Left lobe of liver (tissue), 2 donors: ENCODE data around the gene TYW1. TPM values are rescaled to one million over a fixed set of nuclear protein-coding genes. Genes with fewer than 3 reads are reported as not detected.
"Not testable (repeated sequence)": the region's sequence is repeated elsewhere in the genome, so short reads cannot be mapped to it uniquely, and the experiment has no call there.

Experiments used
- ATAC-seq: fragments of 200-7000 bp; cut with Tn5 transposase; one replicate; pipeline ENCODE4 v1.9.1; 2020; ENCODE audit warnings: mild to moderate bottlenecking, moderate library complexity
- DNase-seq: peaks from one replicate; pipeline ENCODE4 v3.0.0-alpha.2; 2020; ENCODE audit warnings: low spot score
- total RNA-seq: library from RNA; stranded (reverse); gene quantifications from one replicate; pipeline ENCODE4 v1.2.1, GENCODE V29; 2021
- donor health status: DM: no; HTN: no; CAD: no; lungs with moderate emphysema.
- donor health status: DM: no; HTN: yes; CAD: no.

TYW1 gene
- total RNA-seq, 1 donor from 2014 or later = 10.7 TPM

DNA sequence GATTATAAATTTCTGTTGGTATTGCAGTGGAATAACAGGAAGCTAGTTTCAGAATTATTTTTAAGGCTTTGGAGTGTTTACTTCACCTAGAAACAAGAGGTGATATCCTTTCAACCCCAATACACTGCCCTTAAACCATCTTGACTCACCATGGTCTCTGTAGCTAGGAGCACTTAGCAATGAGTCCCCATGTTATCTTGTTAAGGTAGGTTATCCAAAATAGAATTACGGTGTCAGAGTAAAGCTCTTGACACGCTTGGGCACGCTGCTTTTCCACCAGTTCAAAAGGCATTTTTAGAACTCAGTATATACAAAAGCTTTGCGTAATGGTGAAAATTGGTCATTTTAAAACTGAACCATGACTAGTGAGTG is 46.9 kb downstream of the TYW1 start:
- ATAC-seq, DNase-seq: not testable (repeated sequence)

DNA sequence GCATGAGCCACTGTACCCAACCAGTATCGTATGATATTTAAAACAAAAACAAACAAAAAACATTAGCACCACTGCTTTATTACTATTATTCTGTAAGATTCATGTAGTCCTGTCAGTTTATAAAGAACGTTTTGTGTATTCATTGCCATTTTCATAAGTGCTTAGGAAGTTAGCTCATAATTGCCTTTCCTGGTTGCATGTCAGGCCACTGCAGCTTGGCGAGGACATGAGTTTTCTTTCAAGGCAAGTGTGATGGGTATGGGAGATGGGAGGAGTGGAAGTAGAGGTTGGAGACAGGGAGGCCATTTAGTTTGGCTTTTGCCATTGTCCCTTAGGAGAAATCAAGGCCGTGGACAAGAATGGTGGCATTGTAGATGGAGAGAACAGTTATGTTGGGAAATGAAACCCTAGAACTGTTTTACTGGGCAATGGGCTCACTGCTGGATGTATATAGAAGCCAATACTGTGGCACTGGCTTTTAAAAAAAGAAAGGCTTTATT is 48.9 kb downstream of the TYW1 start:
- DNase-seq (no peak), ATAC-seq (no peak)

DNA sequence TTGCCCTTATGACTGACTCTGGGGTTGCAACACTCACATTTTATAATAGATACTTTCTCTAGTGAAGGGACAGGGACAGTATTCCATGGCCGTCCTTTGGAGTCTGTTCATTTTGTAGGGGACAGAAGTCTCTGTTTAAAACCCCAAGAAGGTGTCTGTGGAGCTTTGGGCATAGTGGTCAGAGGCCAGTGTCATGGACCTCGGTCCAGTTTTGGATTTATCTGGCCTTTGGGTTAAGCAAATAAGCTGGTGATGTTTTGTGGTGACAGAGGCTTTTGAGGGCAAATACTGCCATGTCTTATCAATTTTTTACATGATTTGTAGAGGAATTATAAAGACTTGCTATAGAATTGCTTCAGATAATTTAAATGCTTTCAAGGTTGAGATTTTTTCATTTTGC is 50.2 kb downstream of the TYW1 start:
- DNase-seq = not testable (repeated sequence)
- peak; percentile 84 for ATAC-seq

DNA sequence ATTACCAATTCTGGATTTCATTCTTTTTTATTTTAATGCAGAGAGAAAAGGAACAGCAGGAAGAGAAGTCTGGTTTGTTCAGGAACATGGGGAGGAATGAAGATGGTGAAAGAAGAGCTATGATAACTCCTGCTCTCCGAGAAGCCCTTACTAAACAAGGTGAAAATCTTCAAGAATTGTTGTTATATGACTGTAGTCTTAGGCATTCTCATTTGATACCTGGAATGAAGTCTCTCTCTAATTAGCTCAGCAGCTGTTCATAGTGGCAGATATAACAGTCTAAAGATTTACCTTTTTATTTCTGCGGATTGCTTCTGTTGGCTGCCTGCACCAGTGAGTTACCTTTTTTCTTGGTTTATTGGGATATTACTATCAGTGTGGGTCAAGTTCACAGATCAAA is 53.3 kb downstream of the TYW1 start:
- DNase-seq, ATAC-seq: not testable (repeated sequence)

DNA sequence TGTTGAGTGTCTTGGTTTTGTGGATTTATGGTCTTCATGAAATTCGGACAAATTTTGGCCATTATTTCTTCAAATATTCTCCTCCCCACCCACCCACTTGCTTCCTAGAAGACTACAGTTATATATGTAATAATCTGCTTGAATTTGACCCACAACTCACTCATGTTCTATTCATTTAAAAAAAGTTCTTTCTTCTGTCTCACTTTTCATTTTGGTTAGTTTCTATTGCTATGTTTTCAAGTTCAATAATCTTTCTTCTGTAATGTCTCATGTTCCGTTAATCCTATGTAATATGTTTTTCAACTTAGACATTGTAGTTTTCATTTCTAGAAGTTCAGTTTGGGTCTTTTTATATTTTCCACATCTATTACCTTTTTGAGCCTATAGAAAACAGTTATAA is 55.5 kb downstream of the TYW1 start:
- DNase-seq, ATAC-seq: not testable (repeated sequence)

DNA sequence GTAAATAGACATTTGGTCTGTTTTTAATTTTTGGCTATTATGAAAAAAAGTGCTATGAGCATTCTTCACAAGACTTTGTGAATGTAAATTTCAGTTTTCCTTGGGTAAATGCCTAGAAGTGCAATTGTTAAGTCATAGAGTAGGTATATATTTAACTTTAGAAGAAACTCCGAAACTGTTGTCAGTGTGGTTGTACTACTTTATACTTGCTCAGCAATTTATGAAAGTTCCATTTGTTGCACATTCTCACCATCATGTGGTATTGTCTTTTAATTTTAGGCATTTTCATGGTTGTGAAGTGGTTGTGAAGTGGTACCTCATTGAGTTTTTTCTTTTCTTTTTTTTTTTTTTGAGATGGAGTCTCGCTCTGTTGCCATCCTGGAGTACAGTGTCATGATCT is 60.0 kb downstream of the TYW1 start:
- ATAC-seq (no peak), DNase-seq (no peak)

DNA sequence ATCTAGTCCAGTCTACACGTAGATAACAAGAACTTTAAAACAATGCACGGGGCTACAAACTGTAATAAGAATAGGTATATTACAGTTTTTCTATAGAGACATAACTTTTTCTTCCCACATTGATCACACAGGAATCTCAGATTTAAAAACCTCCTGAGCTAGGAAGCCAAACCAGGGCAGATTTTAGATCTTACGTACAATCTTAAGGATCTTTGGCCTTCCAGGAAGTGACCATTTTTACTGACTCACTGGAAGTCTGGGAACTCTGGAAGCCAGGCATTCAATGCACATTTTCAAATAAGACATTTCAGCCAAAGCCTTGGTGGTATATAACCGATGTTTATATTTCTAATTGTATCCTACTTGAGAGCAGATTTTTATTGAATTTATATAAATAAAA is 64.7 kb downstream of the TYW1 start:
- DNase-seq, ATAC-seq: not testable (repeated sequence)

DNA sequence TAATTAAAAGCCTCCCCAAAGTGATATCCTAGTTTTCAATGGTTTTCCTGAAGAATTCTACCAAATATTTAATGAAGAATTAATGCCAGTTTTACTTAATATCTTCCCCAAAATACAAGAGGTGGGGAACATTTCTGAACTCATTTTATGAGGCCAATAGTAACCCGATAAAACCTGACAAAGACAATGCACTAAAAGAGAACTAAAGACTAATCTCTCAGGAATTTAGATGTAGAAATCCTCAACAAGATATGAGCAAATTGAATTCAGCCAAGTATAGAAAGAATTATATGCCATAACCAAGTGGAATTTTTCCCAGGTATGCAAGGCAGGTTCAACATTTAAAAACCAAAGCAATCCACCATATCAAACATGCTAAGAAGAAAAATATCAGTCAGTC is 66.2 kb downstream of the TYW1 start:
- not testable (repeated sequence) for ATAC-seq

DNA sequence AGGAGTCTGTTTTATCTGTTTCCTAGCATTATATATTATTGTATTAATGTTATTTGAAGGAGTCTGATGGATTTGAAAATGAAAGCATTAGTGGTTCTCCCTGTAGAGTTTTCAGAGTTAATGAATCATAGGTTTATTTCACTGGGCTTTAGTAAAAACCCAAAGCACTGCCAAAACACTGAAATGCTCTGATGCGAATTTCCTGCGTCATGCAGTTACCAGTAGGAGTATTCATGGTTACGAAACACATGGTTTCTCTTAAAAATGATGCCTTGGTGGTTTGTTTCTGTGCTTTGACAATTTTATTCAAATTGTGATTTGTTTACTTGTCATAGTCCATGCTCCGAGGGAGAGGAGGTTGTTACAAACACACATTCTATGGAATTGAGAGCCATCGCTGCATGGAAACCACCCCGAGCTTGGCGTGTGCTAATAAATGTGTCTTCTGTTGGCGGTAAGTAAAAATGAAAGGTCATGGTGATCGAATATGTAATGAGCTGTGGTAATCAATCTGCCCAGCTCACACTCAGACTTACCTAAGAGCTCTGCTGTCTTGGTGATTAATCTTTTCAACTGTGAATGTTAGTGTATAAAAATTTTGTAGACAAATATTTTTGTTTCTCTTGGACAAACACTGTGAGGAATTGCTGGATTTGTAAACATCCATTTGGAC is 70.5 kb downstream of the TYW1 start:
- DNase-seq (peak; percentile 55), ATAC-seq (peak; percentile 90)

More for the DNA sequence above, 66.2 kb downstream of the TYW1 start:
- not testable (repeated sequence) for DNase-seq

DNA sequence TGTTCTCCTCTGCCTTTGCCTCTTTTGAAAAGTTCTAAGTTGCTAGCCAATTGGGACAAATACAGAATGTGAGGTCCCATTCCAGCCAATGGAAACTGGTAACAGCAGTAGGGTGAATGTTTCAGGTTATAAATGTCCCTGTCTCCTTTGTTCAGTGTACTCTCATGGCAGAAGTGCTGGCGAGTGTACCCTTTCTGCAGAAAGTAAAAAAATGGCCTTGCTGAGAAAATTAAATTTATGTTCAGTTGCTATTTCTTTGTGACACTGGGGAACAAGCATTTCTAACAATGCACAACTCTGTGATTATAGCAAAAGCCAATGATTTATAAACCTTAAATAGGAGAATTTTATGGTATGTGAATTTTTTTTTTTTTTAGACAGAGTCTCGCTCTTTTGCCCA is 79.5 kb downstream of the TYW1 start:
- ATAC-seq, DNase-seq: not testable (repeated sequence)

DNA sequence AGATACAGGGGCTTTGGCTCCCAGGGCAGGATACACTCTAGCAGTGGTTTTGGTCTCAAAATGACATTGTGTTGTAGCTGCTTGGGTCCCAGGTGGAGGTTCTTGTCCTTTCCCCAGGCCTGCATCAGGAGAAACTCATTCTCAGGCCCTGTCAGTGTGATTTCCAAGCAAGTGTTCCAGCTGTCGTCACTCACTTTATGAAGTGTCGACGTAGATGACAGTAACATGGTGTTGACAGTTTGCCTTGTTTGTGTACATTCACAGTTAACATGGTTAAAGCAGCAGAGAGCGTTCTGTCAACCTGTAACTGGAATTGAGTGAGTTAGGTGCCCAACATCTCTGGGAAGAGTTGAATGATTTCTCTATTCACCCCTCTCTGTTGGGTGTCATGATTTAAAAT is 86.2 kb downstream of the TYW1 start:
- not testable (repeated sequence) for ATAC-seq, DNase-seq

DNA sequence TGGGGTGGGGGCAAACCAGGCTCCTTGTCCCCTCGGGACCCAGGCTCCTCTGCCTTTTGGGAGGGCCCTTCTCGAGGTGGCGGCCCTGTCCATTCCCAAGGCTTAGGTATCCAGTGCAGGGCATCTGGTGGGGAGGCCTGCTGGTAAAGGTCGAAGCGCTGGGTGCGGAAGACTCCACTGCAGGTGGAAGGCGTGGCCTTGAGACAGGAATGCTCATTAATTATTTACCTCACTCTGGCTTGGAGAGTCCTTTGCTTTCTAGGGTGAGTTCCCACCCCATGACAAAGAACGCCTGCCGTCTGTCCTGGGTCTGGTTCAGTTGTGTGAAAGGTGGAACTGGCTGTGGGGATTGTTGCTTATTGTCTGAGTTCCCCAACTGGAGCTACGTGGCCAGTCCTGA is 92.6 kb downstream of the TYW1 start:
- DNase-seq, ATAC-seq: not testable (repeated sequence)

DNA sequence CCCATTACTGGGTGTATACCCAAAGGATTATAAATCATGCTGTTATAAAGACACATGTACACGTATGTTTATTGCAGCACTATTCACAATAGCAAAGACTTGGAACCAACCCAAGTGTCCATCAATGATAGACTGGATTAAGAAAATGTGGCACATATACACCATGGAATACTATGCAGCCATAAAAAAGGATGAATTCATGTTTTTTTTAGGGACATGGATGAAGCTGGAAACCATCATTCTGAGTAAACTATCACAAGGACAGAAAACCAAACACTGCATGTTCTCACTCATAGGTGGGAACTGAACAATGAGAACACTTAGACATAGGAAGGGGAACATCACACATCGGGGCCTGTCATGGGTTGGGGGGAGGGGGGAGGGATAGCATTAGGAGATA is 94.4 kb downstream of the TYW1 start:
- ATAC-seq, DNase-seq: not testable (repeated sequence)

DNA sequence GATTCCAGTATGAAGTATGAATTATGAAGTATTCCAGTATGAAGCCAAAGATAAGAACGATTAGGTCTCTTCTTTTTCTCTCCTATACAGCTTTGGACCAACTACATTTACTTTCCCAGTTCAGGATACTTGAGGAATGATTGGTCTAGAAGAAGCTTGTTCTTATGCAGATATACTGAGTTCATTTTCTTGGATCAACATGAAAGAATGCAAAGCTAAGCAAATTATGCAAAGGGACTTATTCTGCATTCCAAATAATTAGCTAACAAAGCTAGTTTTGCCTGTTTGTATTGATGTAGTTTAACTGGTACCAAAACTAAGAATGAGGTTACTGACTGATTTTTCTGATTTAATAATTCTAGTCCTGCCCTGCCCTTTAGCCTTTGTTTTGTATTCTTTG is 101.4 kb downstream of the TYW1 start:
- ATAC-seq, DNase-seq: not testable (repeated sequence)

DNA sequence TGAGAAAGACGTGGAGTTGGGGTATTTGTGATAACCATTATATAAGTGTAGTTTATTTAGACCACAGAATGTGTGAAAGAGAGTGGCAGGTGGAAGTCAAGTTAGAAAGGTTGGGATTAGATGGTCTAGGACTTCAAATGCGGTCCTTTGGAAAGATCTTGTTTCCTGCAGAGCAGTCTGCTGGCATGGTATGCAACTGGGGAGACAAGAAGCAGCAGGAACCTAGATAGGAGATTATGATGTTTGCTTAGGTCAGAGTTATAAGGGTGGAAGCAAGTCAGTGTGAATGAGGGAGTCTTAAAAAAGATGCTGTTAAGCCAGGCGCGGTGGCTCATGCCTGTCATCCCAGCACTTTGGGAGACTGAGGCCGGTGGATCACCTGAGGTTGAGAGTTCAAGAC is 102.8 kb downstream of the TYW1 start:
- not testable (repeated sequence) for DNase-seq, ATAC-seq

DNA sequence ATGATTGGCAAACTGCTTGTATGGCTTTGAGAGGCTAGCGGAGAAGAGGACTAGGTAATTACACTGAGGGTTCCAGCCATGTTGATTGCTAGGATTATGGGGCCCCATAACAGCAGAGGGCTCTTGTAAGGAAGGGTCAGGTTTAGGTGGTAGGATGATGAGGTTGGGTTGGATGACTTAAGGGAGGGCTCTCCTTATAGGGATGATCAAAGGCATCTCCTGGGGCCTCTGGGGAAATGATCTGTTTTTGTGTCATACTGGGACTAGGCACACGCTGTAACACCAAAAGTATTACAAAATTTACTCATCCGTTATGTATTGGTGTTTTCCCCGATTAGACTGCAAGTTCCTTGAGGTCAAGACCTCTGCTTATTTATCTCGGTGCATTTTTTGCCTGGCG is 103.4 kb downstream of the TYW1 start:
- not testable (repeated sequence) for DNase-seq

DNA sequence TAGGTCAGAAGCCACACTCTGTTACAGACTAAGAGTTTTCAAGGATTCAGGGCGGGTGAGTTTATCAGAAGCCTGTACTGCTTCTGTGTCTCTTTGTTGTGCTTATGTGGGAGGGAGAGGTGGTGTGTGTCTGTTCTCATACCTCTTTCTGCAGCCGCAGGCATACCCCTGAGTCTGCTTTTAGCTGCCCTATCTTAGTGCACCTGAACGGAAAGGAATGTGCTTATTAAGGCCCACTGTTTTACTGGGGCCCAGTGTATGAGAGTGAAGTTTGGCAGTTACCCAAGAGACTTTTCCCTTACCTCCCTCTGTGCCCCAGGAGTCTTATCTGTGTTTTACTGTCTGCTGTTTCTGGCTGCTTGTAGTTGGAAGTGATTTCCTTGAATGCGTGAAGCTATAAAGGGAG is 104.3 kb downstream of the TYW1 start:
- no peak for ATAC-seq

More for the DNA sequence above, 103.4 kb downstream of the TYW1 start:
- ATAC-seq = not testable (repeated sequence)

DNA sequence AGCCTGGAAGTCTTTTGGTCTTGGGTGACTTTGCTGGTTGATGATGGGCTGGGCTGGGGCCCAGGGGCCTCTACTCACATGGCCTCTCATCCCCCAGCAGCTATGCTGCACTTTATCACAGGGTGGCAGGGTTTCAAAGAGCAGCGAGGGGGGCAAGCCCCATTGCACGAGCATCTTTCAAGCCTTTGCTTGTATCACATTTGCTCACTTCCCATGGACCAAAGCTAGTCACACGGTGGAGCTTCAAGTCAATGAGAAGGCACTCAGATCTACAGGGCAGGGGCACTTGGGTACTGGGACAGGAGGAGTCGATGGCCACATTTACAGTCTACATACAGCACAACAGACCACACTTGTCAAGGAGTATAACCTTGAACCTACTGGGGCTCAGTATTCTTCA is 108.3 kb downstream of the TYW1 start:
- not testable (repeated sequence) for ATAC-seq, DNase-seq

More for the DNA sequence above, 104.3 kb downstream of the TYW1 start:
- DNase-seq = no peak

DNA sequence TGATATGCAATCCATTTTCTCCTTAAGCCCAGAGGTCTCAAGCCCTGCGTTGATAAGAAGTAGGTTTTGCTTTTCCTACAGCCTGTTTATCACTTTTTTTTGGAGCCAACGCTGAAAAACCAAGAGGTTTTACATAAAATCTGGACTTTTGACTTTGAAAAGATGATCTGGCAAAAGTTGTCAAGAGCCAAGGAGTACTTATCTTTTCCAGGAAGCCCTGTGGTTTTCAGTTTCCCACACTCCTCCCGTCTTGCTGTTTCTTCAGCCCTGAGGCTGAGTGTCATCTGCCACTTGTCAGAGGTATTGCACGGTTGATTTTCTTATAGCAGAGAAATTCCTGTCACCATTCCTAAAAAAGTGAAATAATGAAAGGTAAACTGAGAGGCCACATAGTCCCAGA is 108.7 kb downstream of the TYW1 start:
- DNase-seq (no peak), ATAC-seq (no peak)

DNA sequence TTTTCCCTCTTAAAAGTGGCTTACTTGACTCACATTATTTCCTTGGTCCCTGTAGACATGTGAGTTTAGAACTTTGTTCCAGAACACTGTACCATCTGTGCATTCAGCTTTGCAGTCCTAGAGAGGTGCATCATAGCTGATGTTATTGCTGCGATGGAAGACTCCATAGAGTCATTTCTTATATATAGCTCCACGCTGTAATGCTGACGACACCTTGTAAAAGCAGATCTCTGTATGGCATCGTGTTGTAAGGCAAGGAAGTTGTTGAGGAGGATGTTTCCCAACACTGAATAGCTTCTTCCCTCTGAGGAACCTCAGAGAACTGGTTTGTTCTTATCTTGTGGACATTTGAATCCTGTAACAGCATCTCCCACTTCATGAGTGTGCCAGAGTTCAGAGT is 109.6 kb downstream of the TYW1 start:
- not testable (repeated sequence) for DNase-seq, ATAC-seq

DNA sequence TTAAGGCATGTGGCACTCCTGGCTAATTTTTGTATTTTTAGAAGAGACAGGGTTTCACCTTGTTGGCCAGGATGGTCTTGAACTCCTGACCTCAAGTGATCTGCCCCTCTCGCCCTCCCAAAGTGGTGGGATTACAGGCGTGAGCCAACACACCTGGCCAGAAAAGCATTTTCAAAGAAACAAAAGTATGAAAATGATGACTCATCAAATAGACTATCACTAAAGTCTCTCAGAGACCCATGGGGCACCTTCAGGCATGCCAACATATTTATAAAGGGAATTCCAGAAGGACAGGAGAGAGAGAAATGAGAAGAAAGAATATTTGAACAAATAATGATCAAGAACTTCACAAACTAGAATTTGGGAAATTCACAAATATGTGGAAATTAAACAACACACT is 114.7 kb downstream of the TYW1 start:
- ATAC-seq, DNase-seq: not testable (repeated sequence)

DNA sequence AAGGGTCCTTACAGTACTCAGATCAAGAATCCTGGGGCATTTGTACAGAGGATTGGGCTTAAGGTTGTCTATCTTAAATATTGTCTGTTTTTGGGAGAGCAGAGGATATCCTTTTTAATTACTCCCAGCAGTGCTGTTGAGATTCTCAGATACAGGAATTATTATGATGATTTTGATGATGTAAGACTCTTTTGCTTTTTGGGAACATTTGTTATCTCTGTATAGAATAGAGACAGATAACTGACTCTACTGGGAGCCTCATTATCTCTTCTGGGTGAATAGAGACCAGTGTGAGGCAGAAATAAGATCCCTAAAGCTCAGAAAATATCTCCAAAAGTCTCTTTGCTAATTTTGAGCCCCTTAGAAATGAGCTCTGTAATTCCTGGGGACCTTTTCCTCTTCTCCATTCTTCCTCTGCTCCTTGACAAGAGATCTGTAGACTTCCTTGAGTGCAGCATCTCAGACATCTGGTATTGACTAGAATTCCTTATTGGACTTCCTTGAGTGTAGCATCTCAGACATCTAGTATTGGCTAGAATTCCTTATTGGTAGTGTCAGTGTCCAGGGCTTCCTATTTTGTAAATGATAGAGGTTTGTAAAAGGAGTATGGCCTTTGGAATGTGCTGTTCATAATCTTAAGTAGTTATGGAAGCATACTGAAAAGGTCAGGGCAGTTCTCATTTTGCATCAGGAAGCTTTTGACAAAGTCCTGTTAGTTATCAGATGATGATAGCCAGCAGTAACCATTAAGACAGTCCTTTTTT is 118.0 kb downstream of the TYW1 start:
- peak; percentile 29 for ATAC-seq

More for the DNA sequence above, 118.0 kb downstream of the TYW1 start:
- DNase-seq = not testable (repeated sequence)
